IMR-90 (cell line): ENCODE results near the gene ETV4. TPM values are rescaled to one million over a fixed set of nuclear protein-coding genes. Genes with fewer than 3 reads are reported as not detected.

ENCODE experiments used
- ATAC-seq: fragments of 200-7000 bp; cut with Tn5 transposase; 2 replicates; pipeline ENCODE4 v1.9.1; 2020; ENCODE audit warnings: low read depth, mild to moderate bottlenecking, moderate library complexity
- BruUV-seq: library from RNA; stranded (reverse); fragments of 400-500 nt; replicated peaks from 2 replicates; lab custom pipeline; 2021; lab: Mats Ljungman, UMichigan
- CTCF ChIA-PET: fragments of 300-600 bp; formaldehyde crosslinking; extraction: SDS; loops from one replicate; lab custom pipeline; 2021; ENCODE audit warnings: antibody characterized with exemption; lab: Yijun Ruan, JAX
- POLR2A ChIA-PET: fragments of 300-600 bp; sonication (Branson Sonifier 250); formaldehyde crosslinking; loops from one replicate; lab custom pipeline; 2022; ENCODE audit warnings: antibody characterized with exemption; ENCODE audit not compliant: unreplicated experiment; lab: Charles Lee
- DNase-seq: peaks from one replicate; pipeline ENCODE4 v3.0.0; 2013
- H2AFZ ChIP-seq: replicated peaks from 2 replicates; pipeline ENCODE3; 2013; ENCODE audit warnings: low read length, mild to moderate bottlenecking; ENCODE audit not compliant: poor library complexity
- H2AK5ac ChIP-seq: 2 replicates; pipeline ENCODE4 v1.6.1; 2013; ENCODE audit warnings: low read depth, low read length, inconsistent platforms
- H2AK9ac ChIP-seq: replicated peaks from 2 replicates; pipeline ENCODE3; 2013; ENCODE audit warnings: mild to moderate bottlenecking, low read depth, low read length, moderate library complexity; ENCODE audit not compliant: poor library complexity
- H2BK120ac ChIP-seq: 2 replicates; pipeline ENCODE4 v1.6.1; 2013; ENCODE audit warnings: low read depth, low read length, inconsistent platforms
- H2BK15ac ChIP-seq: 3 replicates; pipeline ENCODE4 v1.6.1; 2013; ENCODE audit warnings: low read depth, low read length, inconsistent platforms
- H2BK20ac ChIP-seq: 2 replicates; pipeline ENCODE4 v1.6.1; 2013; ENCODE audit warnings: low read depth, mild to moderate bottlenecking, inconsistent platforms, low read length, moderate library complexity
- H2BK5ac ChIP-seq: 2 replicates; pipeline ENCODE4 v1.6.1; 2013; ENCODE audit warnings: mild to moderate bottlenecking, low read depth, low read length, inconsistent platforms; ENCODE audit not compliant: poor library complexity, severe bottlenecking
- H3K14ac ChIP-seq: replicated peaks from 2 replicates; pipeline ENCODE4 v1.6.1; 2013; ENCODE audit warnings: low read depth, low read length, inconsistent platforms
- H3K18ac ChIP-seq: 2 replicates; pipeline ENCODE4 v1.6.1; 2013; ENCODE audit warnings: low read depth, low read length, control low read depth
- H3K23ac ChIP-seq: 2 replicates; pipeline ENCODE4 v1.6.1; 2013; ENCODE audit warnings: low read depth, low read length, inconsistent platforms
- H3K27ac ChIP-seq: 2 replicates; pipeline ENCODE4 v1.5.1; 2013; ENCODE audit warnings: mild to moderate bottlenecking, control low read depth, low read length; ENCODE audit not compliant: insufficient read depth
- H3K27me3 ChIP-seq: 2 replicates; pipeline ENCODE4 v1.6.1; 2013; ENCODE audit warnings: low read length; ENCODE audit not compliant: control insufficient read depth, insufficient read depth
- H3K36me3 ChIP-seq: 2 replicates; pipeline ENCODE4 v1.6.1; 2013; ENCODE audit warnings: low read length, mixed read lengths; ENCODE audit not compliant: control insufficient read depth, insufficient read depth
- H3K4ac ChIP-seq: 2 replicates; pipeline ENCODE4 v1.6.1; 2013; ENCODE audit warnings: low read depth, low read length, inconsistent platforms
- H3K4me1 ChIP-seq: 2 replicates; pipeline ENCODE4 v1.6.1; 2013; ENCODE audit warnings: low read length, mixed read lengths; ENCODE audit not compliant: control insufficient read depth, insufficient read depth
- H3K4me2 ChIP-seq: 2 replicates; pipeline ENCODE4 v1.6.1; 2013; ENCODE audit warnings: low read depth, mild to moderate bottlenecking, control low read depth, low read length, moderate library complexity
- H3K4me3 ChIP-seq: 2 replicates; pipeline ENCODE4 v1.5.1; 2013; ENCODE audit warnings: low read depth, mild to moderate bottlenecking, control low read depth, low read length, moderate library complexity; ENCODE audit not compliant: insufficient read depth
- H3K56ac ChIP-seq: 2 replicates; pipeline ENCODE4 v1.6.1; 2013; ENCODE audit warnings: low read length, inconsistent platforms; ENCODE audit not compliant: insufficient read depth; ENCODE audit errors: extremely low read depth
- H3K79me1 ChIP-seq, 2 experiments: 2 replicates each; pipeline ENCODE4 v1.6.1; 2013; ENCODE audit warnings: low read length in 2 of 2, inconsistent platforms in 1 of 2, low read depth in 1 of 2
- H3K9ac ChIP-seq: 2 replicates; pipeline ENCODE4 v1.6.1; 2013; ENCODE audit warnings: low read depth, low read length, control low read depth
- H3K9me1 ChIP-seq: 2 replicates; pipeline ENCODE4 v1.6.1; 2013; ENCODE audit warnings: low read length, inconsistent platforms; ENCODE audit not compliant: insufficient read depth
- H3K9me3 ChIP-seq: 2 replicates; pipeline ENCODE4 v1.6.1; 2013; ENCODE audit warnings: low read length; ENCODE audit not compliant: control insufficient read depth, insufficient read depth
- H4K20me1 ChIP-seq: 2 replicates; pipeline ENCODE4 v1.6.1; 2013; ENCODE audit warnings: low read length, inconsistent platforms; ENCODE audit not compliant: insufficient read depth
- H4K5ac ChIP-seq: 2 replicates; pipeline ENCODE4 v1.6.1; 2013; ENCODE audit warnings: mild to moderate bottlenecking, low read depth, low read length, control low read depth
- H4K8ac ChIP-seq, 2 experiments: 2 replicates each; pipeline ENCODE4 v1.6.1; 2013; ENCODE audit warnings: low read depth in 2 of 2, low read length in 2 of 2, control low read depth in 1 of 2, inconsistent platforms in 1 of 2
- H4K91ac ChIP-seq: 2 replicates; pipeline ENCODE4 v1.6.1; 2013; ENCODE audit warnings: low read depth, low read length, inconsistent platforms; ENCODE audit not compliant: insufficient read depth
- BHLHE40 ChIP-seq: fragments of 150-350 bp; IDR thresholded peaks from 2 replicates; pipeline ENCODE4 v1.6.1; 2016; ENCODE audit warnings: mild to moderate bottlenecking, low read depth, low read length
- CEBPB ChIP-seq: IDR thresholded peaks from 2 replicates; pipeline ENCODE4 v1.6.1; 2012; ENCODE audit warnings: low read depth, low read length, improper control_type of control experiment
- CHD1 ChIP-seq: IDR thresholded peaks from 2 replicates; pipeline ENCODE4 v1.6.1; 2012; ENCODE audit warnings: low read depth, low read length, improper control_type of control experiment
- ELK1 ChIP-seq: fragments of 150-350 bp; IDR thresholded peaks from 2 replicates; pipeline ENCODE4 v1.6.1; 2016; ENCODE audit warnings: low read depth, mild to moderate bottlenecking, low read length, moderate library complexity, borderline replicate concordance
- FOS ChIP-seq: fragments of 150-350 bp; IDR thresholded peaks from 2 replicates; pipeline ENCODE4 v1.6.1; 2016; ENCODE audit warnings: low read depth, low read length
- MAFK ChIP-seq: IDR thresholded peaks from 2 replicates; pipeline ENCODE4 v1.6.1; 2012; ENCODE audit warnings: low read depth, low read length, improper control_type of control experiment
- MAZ ChIP-seq: IDR thresholded peaks from 2 replicates; pipeline ENCODE4 v1.6.1; 2012; ENCODE audit warnings: low read depth, mild to moderate bottlenecking, low read length, improper control_type of control experiment, moderate library complexity, borderline replicate concordance
- MXI1 ChIP-seq: IDR thresholded peaks from 2 replicates; pipeline ENCODE4 v1.6.1; 2012; ENCODE audit warnings: low read depth, mild to moderate bottlenecking, low read length, moderate library complexity, borderline replicate concordance
- NFE2L2 ChIP-seq: fragments of 150-350 bp; IDR thresholded peaks from 2 replicates; pipeline ENCODE4 v1.6.1; 2016; ENCODE audit warnings: low read depth, mild to moderate bottlenecking, low read length
- POLR2A ChIP-seq: IDR thresholded peaks from 2 replicates; pipeline ENCODE4 v1.6.1; 2012; ENCODE audit warnings: mild to moderate bottlenecking, low read depth, low read length
- RAD21 ChIP-seq: IDR thresholded peaks from 2 replicates; pipeline ENCODE4 v1.6.1; 2012; ENCODE audit warnings: low read length, improper control_type of control experiment
- RCOR1 ChIP-seq: IDR thresholded peaks from 2 replicates; pipeline ENCODE4 v1.6.1; 2012; ENCODE audit warnings: mild to moderate bottlenecking, low read length, improper control_type of control experiment; ENCODE audit not compliant: insufficient replicate concordance
- RFX5 ChIP-seq: IDR thresholded peaks from 2 replicates; pipeline ENCODE4 v1.8.0; 2012; ENCODE audit warnings: low read depth, mild to moderate bottlenecking, low read length, moderate library complexity
- SMC3 ChIP-seq: fragments of 150-350 bp; IDR thresholded peaks from 2 replicates; pipeline ENCODE4 v1.6.1; 2016; ENCODE audit warnings: low read depth, mild to moderate bottlenecking, antibody characterized with exemption, low read length, moderate library complexity
- WGBS, 2 experiments: methylation state at CpG; one replicate each; pipeline versions ENCODE4 v1.1.5 to v1.1.7; 2013; ENCODE audit warnings: missing lambda C conversion rate in 2 of 2; ENCODE audit not compliant: insufficient read length in 1 of 2; ENCODE audit errors: extremely low coverage in 2 of 2; 5-methylcytosine and 5-hydroxymethylcytosine counted together
- dilution Hi-C: fragments of 300-500 bp; cut with HindIII; formaldehyde crosslinking; loops from one replicate; pipeline ENCODE4 v1.14.3; 2018; ENCODE audit warnings: low sequenced_read_pairs; ENCODE audit not compliant: unreplicated experiment
- in situ Hi-C: fragments of 300-500 bp; cut with MboI; formaldehyde crosslinking; loops from 3 replicates; pipeline ENCODE4 v1.14.3; 2019; ENCODE audit warnings: low sequenced_read_pairs, inconsistent platforms, mixed read lengths
- intact Hi-C: fragments of 100-400 bp; cut with micrococcal nuclease; formaldehyde crosslinking; loops from 2 replicates; pipeline ENCODE4 v1.10.0; 2022
- polyA plus RNA-seq, 3 experiments: library from polyadenylated mRNA; depleted of rRNA; stranded (reverse); fragments of >200 nt; gene quantifications; 2 replicates each; pipeline ENCODE4 v1.2.3, GENCODE V29; 2012; ENCODE audit warnings: low replicate concordance in 1 of 3
- total RNA-seq: library from RNA; depleted of rRNA; stranded (reverse); fragments of >200 nt; gene quantifications from 2 replicates; pipeline ENCODE4 v1.2.3, GENCODE V29; 2012
- TF ChIP-seq, protein P1 (sequence below): conservative IDR thresholded peaks from 2 replicates; pipeline ENCODE4 v1.5.1; 2012; ENCODE audit warnings: mild to moderate bottlenecking, low read depth, low read length, improper control_type of control experiment

ETV4 gene
- total and polyA plus RNA-seq, 2 of the 4 experiments (the other 2 are of a cell fraction): 4.3 to 13.2 TPM

- H3K23ac ChIP-seq: no peak overlapping the region
- in situ Hi-C loops: no loop called here
- intact Hi-C loops: loop anchor here (1.0 kb wide), 1 partner anchor 53 kb away; no protein-coding TSS in a partner anchor
- H3K4me3 ChIP-seq: no peak overlapping the region
- H3K9me3 ChIP-seq: no peaks in the 10 kb centered on the region
- POLR2A ChIA-PET: no interaction called here
- ATAC-seq (no peak), DNase-seq (no peak)
- H3K4me1 ChIP-seq: peaks cover 8% of the 10 kb centered on the region
- no peak overlapping the region for H4K91ac ChIP-seq
- no peaks in the 10 kb centered on the region for H3K36me3 ChIP-seq
- dilution Hi-C loops: no loop called here
- no peak overlapping the region for H3K27ac ChIP-seq
- no peak overlapping the region for H4K5ac ChIP-seq
- CTCF ChIA-PET: interaction anchor here (0.6 to 8.7 kb wide), 2 partner anchors 13 to 100 kb away, joined by 3 to 82 read pairs; no protein-coding TSS in a partner anchor
- H2AK5ac ChIP-seq: no peak overlapping the region
- no peak overlapping the region for H3K4me2 ChIP-seq
- peaks cover 3% of the 10 kb centered on the region; the same call in 1 of the 2 replicates for H4K20me1 ChIP-seq
- no peak overlapping the region for H3K9ac ChIP-seq
- BruUV-seq: no TSS peak
- H3K27me3 ChIP-seq: no peaks in the 10 kb centered on the region
- H4K8ac ChIP-seq: no peak overlapping the region
- H2BK120ac ChIP-seq: no peak overlapping the region
- no peak overlapping the region for H3K14ac ChIP-seq
- no peak overlapping the region for H3K18ac ChIP-seq
- H3K79me1 ChIP-seq: no peaks in the 10 kb centered on the region
- H2AFZ ChIP-seq: no peak overlapping the region
- no peak overlapping the region for H2BK15ac ChIP-seq
- H3K4ac ChIP-seq: no peak overlapping the region
- no peak overlapping the region for H2BK20ac ChIP-seq
- WGBS, 2 experiments: no CpG with 5 or more reads among the region's 7 CpGs
- no peak overlapping the region for H3K56ac ChIP-seq
- H3K9me1 ChIP-seq: peaks cover 8% of the 10 kb centered on the region
- TF ChIP-seq RAD21 (no peak), SMC3 (no peak), RCOR1 (no peak), BHLHE40 (no peak), MAZ (no peak), MXI1 (no peak), FOS (no peak), MAFK (no peak), POLR2A (no peak), NFE2L2 (no peak), ELK1 (no peak), CHD1 (no peak), RFX5 (no peak), CEBPB (no peak)
- TF ChIP-seq, protein P1, sequence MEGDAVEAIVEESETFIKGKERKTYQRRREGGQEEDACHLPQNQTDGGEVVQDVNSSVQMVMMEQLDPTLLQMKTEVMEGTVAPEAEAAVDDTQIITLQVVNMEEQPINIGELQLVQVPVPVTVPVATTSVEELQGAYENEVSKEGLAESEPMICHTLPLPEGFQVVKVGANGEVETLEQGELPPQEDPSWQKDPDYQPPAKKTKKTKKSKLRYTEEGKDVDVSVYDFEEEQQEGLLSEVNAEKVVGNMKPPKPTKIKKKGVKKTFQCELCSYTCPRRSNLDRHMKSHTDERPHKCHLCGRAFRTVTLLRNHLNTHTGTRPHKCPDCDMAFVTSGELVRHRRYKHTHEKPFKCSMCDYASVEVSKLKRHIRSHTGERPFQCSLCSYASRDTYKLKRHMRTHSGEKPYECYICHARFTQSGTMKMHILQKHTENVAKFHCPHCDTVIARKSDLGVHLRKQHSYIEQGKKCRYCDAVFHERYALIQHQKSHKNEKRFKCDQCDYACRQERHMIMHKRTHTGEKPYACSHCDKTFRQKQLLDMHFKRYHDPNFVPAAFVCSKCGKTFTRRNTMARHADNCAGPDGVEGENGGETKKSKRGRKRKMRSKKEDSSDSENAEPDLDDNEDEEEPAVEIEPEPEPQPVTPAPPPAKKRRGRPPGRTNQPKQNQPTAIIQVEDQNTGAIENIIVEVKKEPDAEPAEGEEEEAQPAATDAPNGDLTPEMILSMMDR: no peak
- no peak overlapping the region for H2AK9ac ChIP-seq
- H2BK5ac ChIP-seq: no peak overlapping the region
Observed at GRCh38 chr17:43573579-43574321, 27.6 kb upstream of the ETV4 start.
